ENCODE measurements around the gene NPL.

NPL gene

DNA sequence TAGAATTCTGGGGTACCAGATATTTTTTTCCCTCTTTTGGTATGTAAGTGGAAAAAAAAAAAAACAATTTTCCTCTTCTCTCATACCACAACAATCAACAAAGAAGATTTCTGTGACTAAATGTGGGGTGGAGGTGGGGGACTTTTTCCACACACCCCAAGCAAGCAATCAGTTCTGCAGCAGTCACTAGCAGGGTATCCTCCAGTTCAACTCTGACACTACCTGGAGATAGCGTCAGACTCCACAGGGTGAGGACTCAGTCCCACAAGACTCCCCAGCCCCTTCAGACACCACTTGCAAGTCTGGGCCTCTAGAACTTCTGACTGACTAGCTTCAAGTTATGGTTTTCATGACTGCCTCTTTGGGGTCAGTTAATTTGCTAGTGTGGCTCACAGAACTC is 55.8 kb downstream of the NPL start:
- Histone ChIP-seq H3K27ac (ENCODE audit: insufficient read depth, low read depth, low read length, poor library complexity, severe bottlenecking) (no peak overlapping the region), H3K4me3 (ENCODE audit: insufficient read depth, low read depth, low read length) (no peak overlapping the region), H3K27me3 (ENCODE audit: control insufficient read depth, insufficient read depth, low read length, poor library complexity, severe bottlenecking) (no peaks in the 10 kb centered on the region), H3K4me1 (ENCODE audit: control insufficient read depth, insufficient read depth, low read length) (peaks cover 10% of the 10 kb centered on the region), H3K9me3 (ENCODE audit: control insufficient read depth, low read length) (no peaks in the 10 kb centered on the region), H3K36me3 (ENCODE audit: control insufficient read depth, insufficient read depth, low read length) (peaks cover 38% of the 10 kb centered on the region)
- 98 to 100% methylated on average over 1 of the region's 1 CpG for WGBS, 2 experiments

- peaks cover 10% of the 10 kb centered on the region for H3K4me1 ChIP-seq (ENCODE audit: control insufficient read depth, insufficient read depth, low read length)
- H3K27me3 ChIP-seq (ENCODE audit: control insufficient read depth, insufficient read depth, low read length, poor library complexity, severe bottlenecking), result no peaks in the 10 kb centered on the region
- WGBS, 2 experiments, result 90 to 94% methylated on average over 5 of the region's 5 CpGs
- H3K36me3 ChIP-seq (ENCODE audit: control insufficient read depth, insufficient read depth, low read length), result peaks cover 43% of the 10 kb centered on the region
- H3K9me3 ChIP-seq (ENCODE audit: control insufficient read depth, low read length), result no peaks in the 10 kb centered on the region
- no peak overlapping the region for H3K4me3 ChIP-seq (ENCODE audit: insufficient read depth, low read depth, low read length)
- no peak overlapping the region for H3K27ac ChIP-seq (ENCODE audit: insufficient read depth, low read depth, low read length, poor library complexity, severe bottlenecking)
Measured at GRCh38 chr1:182845894-182846293, 56.3 kb downstream of the NPL start.

GRCh38 chr1:182847105-182847504 is 57.5 kb downstream of the NPL start:
- H3K4me1 ChIP-seq (ENCODE audit: control insufficient read depth, insufficient read depth, low read length), result peaks cover 7% of the 10 kb centered on the region

DNA sequence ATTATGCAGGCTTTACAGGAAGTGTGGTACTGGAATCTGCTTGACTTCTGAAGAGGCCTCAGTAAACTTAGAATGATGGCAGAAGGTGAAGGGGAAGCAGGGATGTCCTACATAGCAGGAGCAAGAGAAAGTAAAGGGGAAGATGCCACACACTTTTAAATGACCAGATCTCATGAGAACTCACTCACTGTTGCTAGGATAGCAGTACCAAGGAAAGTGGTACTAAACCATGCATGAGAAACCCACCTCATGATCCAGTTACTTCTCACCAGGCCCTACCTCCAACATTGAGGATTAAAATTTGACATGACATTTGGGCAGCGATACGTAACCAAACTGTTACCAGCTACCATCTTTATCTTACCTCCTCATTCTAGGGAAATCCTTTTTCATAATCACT is 59.2 kb downstream of the NPL start:
- no peaks in the 10 kb centered on the region for H3K27me3 ChIP-seq (ENCODE audit: control insufficient read depth, insufficient read depth, low read length, poor library complexity, severe bottlenecking)
- peaks cover 65% of the 10 kb centered on the region for H3K36me3 ChIP-seq (ENCODE audit: control insufficient read depth, insufficient read depth, low read length)
- WGBS, 2 experiments, result 95 to 98% methylated on average over 2 of the region's 2 CpGs

More at GRCh38 chr1:182847105-182847504, 57.5 kb downstream of the NPL start:
- Histone ChIP-seq H3K27ac (ENCODE audit: insufficient read depth, low read depth, low read length, poor library complexity, severe bottlenecking) (no peak overlapping the region), H3K27me3 (ENCODE audit: control insufficient read depth, insufficient read depth, low read length, poor library complexity, severe bottlenecking) (no peaks in the 10 kb centered on the region), H3K4me3 (ENCODE audit: insufficient read depth, low read depth, low read length) (no peak overlapping the region), H3K9me3 (ENCODE audit: control insufficient read depth, low read length) (no peaks in the 10 kb centered on the region), H3K36me3 (ENCODE audit: control insufficient read depth, insufficient read depth, low read length) (peaks cover 50% of the 10 kb centered on the region)

GRCh38 chr1:182850319-182850718 is 60.7 kb downstream of the NPL start:
- Histone ChIP-seq H3K27ac (ENCODE audit: insufficient read depth, low read depth, low read length, poor library complexity, severe bottlenecking) (no peak overlapping the region), H3K9me3 (ENCODE audit: control insufficient read depth, low read length) (no peaks in the 10 kb centered on the region), H3K36me3 (ENCODE audit: control insufficient read depth, insufficient read depth, low read length) (peaks cover 66% of the 10 kb centered on the region), H3K4me3 (ENCODE audit: insufficient read depth, low read depth, low read length) (no peak overlapping the region), H3K4me1 (ENCODE audit: control insufficient read depth, insufficient read depth, low read length) (no peaks in the 10 kb centered on the region), H3K27me3 (ENCODE audit: control insufficient read depth, insufficient read depth, low read length, poor library complexity, severe bottlenecking) (no peaks in the 10 kb centered on the region)
- 89 to 92% methylated on average over 4 of the region's 4 CpGs for WGBS, 2 experiments

More for the DNA sequence above, 59.2 kb downstream of the NPL start:
- Histone ChIP-seq H3K4me3 (ENCODE audit: insufficient read depth, low read depth, low read length) (no peak overlapping the region), H3K27ac (ENCODE audit: insufficient read depth, low read depth, low read length, poor library complexity, severe bottlenecking) (no peak overlapping the region), H3K4me1 (ENCODE audit: control insufficient read depth, insufficient read depth, low read length) (no peaks in the 10 kb centered on the region), H3K9me3 (ENCODE audit: control insufficient read depth, low read length) (no peaks in the 10 kb centered on the region)

GRCh38 chr1:182851825-182852224 is 62.3 kb downstream of the NPL start:
- H3K27me3 ChIP-seq (ENCODE audit: control insufficient read depth, insufficient read depth, low read length, poor library complexity, severe bottlenecking), result no peaks in the 10 kb centered on the region
- no peaks in the 10 kb centered on the region for H3K4me1 ChIP-seq (ENCODE audit: control insufficient read depth, insufficient read depth, low read length)
- H3K4me3 ChIP-seq (ENCODE audit: insufficient read depth, low read depth, low read length), result no peak overlapping the region
- no peaks in the 10 kb centered on the region for H3K9me3 ChIP-seq (ENCODE audit: control insufficient read depth, low read length)
- peaks cover 71% of the 10 kb centered on the region for H3K36me3 ChIP-seq (ENCODE audit: control insufficient read depth, insufficient read depth, low read length)
- WGBS, 2 experiments, result 89 to 94% methylated on average over 1 of the region's 1 CpG
- no peak overlapping the region for H3K27ac ChIP-seq (ENCODE audit: insufficient read depth, low read depth, low read length, poor library complexity, severe bottlenecking)

DNA sequence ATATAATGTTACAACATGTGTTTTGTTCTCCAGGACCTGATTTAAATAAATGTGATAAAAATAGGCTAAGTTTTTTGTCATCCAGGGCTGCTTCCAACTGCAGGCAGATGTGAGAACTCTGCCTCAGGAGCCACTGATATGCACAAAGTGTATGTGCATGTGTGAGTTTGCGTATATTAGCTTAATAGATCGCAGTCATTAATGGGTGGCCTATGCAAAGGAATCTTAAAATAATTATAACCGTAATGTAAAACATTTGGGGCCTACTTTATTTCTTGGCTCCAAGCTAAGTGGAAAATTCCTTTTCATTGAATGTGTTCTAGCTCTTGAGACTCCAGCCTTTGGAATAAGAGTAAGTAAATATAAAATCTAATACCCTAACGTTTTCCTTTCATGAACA is 66.3 kb downstream of the NPL start:
- 98 to 100% methylated on average over 3 of the region's 4 CpGs for WGBS, 2 experiments
- peaks cover 80% of the 10 kb centered on the region for H3K36me3 ChIP-seq (ENCODE audit: control insufficient read depth, insufficient read depth, low read length)

DNA sequence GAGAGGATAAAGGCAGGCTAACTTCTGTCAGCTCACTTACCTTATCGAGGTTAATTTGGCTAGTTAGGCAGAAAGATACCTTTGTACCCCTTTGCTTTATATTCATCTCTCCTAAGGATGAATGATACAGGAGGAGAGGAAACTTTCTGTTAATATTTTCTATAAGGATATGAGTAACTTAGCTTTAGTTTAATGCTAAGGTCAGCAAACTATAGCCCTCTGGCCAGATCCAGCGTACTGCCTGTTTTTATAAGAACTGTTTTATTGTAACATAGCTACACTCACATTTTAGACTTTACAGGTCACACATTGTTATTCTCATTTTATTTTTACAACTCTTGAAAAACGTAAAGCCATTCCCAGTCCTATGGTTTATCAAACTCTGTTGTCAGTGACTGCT is 67.6 kb downstream of the NPL start:
- H3K36me3 ChIP-seq (ENCODE audit: control insufficient read depth, insufficient read depth, low read length), result peaks cover 81% of the 10 kb centered on the region
- WGBS, 2 experiments, result 97 to 98% methylated on average over 3 of the region's 3 CpGs
- no peak overlapping the region for H3K27ac ChIP-seq (ENCODE audit: insufficient read depth, low read depth, low read length, poor library complexity, severe bottlenecking)

More for the DNA sequence above, 66.3 kb downstream of the NPL start:
- Histone ChIP-seq H3K4me1 (ENCODE audit: control insufficient read depth, insufficient read depth, low read length) (no peaks in the 10 kb centered on the region), H3K27ac (ENCODE audit: insufficient read depth, low read depth, low read length, poor library complexity, severe bottlenecking) (no peak overlapping the region), H3K27me3 (ENCODE audit: control insufficient read depth, insufficient read depth, low read length, poor library complexity, severe bottlenecking) (no peaks in the 10 kb centered on the region), H3K4me3 (ENCODE audit: insufficient read depth, low read depth, low read length) (no peak overlapping the region), H3K9me3 (ENCODE audit: control insufficient read depth, low read length) (no peaks in the 10 kb centered on the region)

GRCh38 chr1:182860658-182861057 is 71.1 kb downstream of the NPL start:
- H3K4me3 ChIP-seq (ENCODE audit: insufficient read depth, low read depth, low read length), result no peak overlapping the region
- H3K27me3 ChIP-seq (ENCODE audit: control insufficient read depth, insufficient read depth, low read length, poor library complexity, severe bottlenecking), result no peaks in the 10 kb centered on the region
- no peaks in the 10 kb centered on the region for H3K4me1 ChIP-seq (ENCODE audit: control insufficient read depth, insufficient read depth, low read length)
- peaks cover 77% of the 10 kb centered on the region for H3K36me3 ChIP-seq (ENCODE audit: control insufficient read depth, insufficient read depth, low read length)
- H3K27ac ChIP-seq (ENCODE audit: insufficient read depth, low read depth, low read length, poor library complexity, severe bottlenecking), result no peak overlapping the region
- H3K9me3 ChIP-seq (ENCODE audit: control insufficient read depth, low read length), result no peaks in the 10 kb centered on the region
- 93 to 95% methylated on average over 4 of the region's 4 CpGs for WGBS, 2 experiments

More for the DNA sequence above, 67.6 kb downstream of the NPL start:
- Histone ChIP-seq H3K9me3 (ENCODE audit: control insufficient read depth, low read length) (no peaks in the 10 kb centered on the region), H3K4me1 (ENCODE audit: control insufficient read depth, insufficient read depth, low read length) (no peaks in the 10 kb centered on the region), H3K27me3 (ENCODE audit: control insufficient read depth, insufficient read depth, low read length, poor library complexity, severe bottlenecking) (no peaks in the 10 kb centered on the region), H3K4me3 (ENCODE audit: insufficient read depth, low read depth, low read length) (no peak overlapping the region)

GRCh38 chr1:182861994-182862393 is 72.4 kb downstream of the NPL start:
- 100% methylated on average over 1 to 2 of the region's 2 CpGs for WGBS, 2 experiments
- no peak overlapping the region for H3K27ac ChIP-seq (ENCODE audit: insufficient read depth, low read depth, low read length, poor library complexity, severe bottlenecking)
- no peaks in the 10 kb centered on the region for H3K27me3 ChIP-seq (ENCODE audit: control insufficient read depth, insufficient read depth, low read length, poor library complexity, severe bottlenecking)
- H3K9me3 ChIP-seq (ENCODE audit: control insufficient read depth, low read length), result no peaks in the 10 kb centered on the region
- no peak overlapping the region for H3K4me3 ChIP-seq (ENCODE audit: insufficient read depth, low read depth, low read length)
- no peaks in the 10 kb centered on the region for H3K4me1 ChIP-seq (ENCODE audit: control insufficient read depth, insufficient read depth, low read length)
- H3K36me3 ChIP-seq (ENCODE audit: control insufficient read depth, insufficient read depth, low read length), result peaks cover 83% of the 10 kb centered on the region

GRCh38 chr1:182862827-182863226 is 73.3 kb downstream of the NPL start:
- Histone ChIP-seq H3K4me1 (ENCODE audit: control insufficient read depth, insufficient read depth, low read length) (no peaks in the 10 kb centered on the region), H3K9me3 (ENCODE audit: control insufficient read depth, low read length) (no peaks in the 10 kb centered on the region), H3K27ac (ENCODE audit: insufficient read depth, low read depth, low read length, poor library complexity, severe bottlenecking) (no peak overlapping the region), H3K36me3 (ENCODE audit: control insufficient read depth, insufficient read depth, low read length) (peaks cover 88% of the 10 kb centered on the region), H3K27me3 (ENCODE audit: control insufficient read depth, insufficient read depth, low read length, poor library complexity, severe bottlenecking) (no peaks in the 10 kb centered on the region), H3K4me3 (ENCODE audit: insufficient read depth, low read depth, low read length) (no peak overlapping the region)
- whole genome bisulfite sequencing, 2 experiments, result no CpG with 5 or more reads among the region's 1 CpG
